Tibial artery (tissue), 4 donors: ENCODE measurements around the gene TMEM8B.

Experiments
- DNase-seq, 2 donors: peaks; one replicate each; pipeline ENCODE4 v3.0.0-alpha.2; 2019
- H3K27ac ChIP-seq, 2 donors: fragments of 200-600 bp; sonication (generic) in 1 of 2; 1 replicate in 1 of 2; 2 replicates in 1 of 2; pipeline ENCODE4 v1.5.1; 2018 to 2019; ENCODE audit warnings: mild to moderate bottlenecking in 1 of 2
- H3K27me3 ChIP-seq, 2 donors: fragments of 200-600 bp; sonication (generic) in 1 of 2; one replicate each; pipeline versions ENCODE4 v1.5.1 to v1.6.0; 2016 to 2019
- H3K36me3 ChIP-seq, 3 donors: fragments of 200-600 bp; sonication (generic) in 2 of 3; one replicate each; pipeline ENCODE4 v1.5.1; 2016 to 2019; ENCODE audit warnings: mild to moderate bottlenecking in 2 of 3
- H3K4me1 ChIP-seq, 4 donors: fragments of 200-600 bp; sonication (generic) in 2 of 4; 1 replicate in 3 of 4; 2 replicates in 1 of 4; pipeline ENCODE4 v1.5.1; 2016 to 2019
- H3K4me3 ChIP-seq, 2 donors: fragments of 200-600 bp; sonication (generic) in 1 of 2; 1 replicate in 1 of 2; 2 replicates in 1 of 2; pipeline ENCODE4 v1.5.1; 2018 to 2019; ENCODE audit warnings: mild to moderate bottlenecking in 2 of 2
- H3K9me3 ChIP-seq, 3 donors: fragments of 200-600 bp; sonication (generic) in 1 of 3; one replicate each; pipeline ENCODE4 v1.5.1; 2016 to 2019
- CTCF ChIP-seq, 2 experiments: fragments of 200-600 bp in 1 of 2; fragments of 450-650 bp in 1 of 2; IDR thresholded peaks; one replicate each; pipeline ENCODE4 v1.5.1; 2017 to 2019; ENCODE audit warnings: antibody characterized with exemption in 2 of 2, mild to moderate bottlenecking in 1 of 2, moderate library complexity in 1 of 2
- intact Hi-C: fragments of 100-400 bp; cut with DNase I; formaldehyde crosslinking; loops from one replicate; pipeline ENCODE4 v1.15.0; 2023; ENCODE audit warnings: low total_unique reads

Gene TMEM8B

GRCh38 chr9:35869621-35870216, 40.7 kb downstream of the TMEM8B start:
- H3K36me3 ChIP-seq, result no peaks in the 10 kb centered on the region
- DNase-seq, result no peak
- H3K4me1 ChIP-seq, result peaks cover 0 to 2% (median 0%) of the 10 kb centered on the region in 4 donors
- H3K4me3 ChIP-seq, result no peak overlapping the region
- intact Hi-C loops, result loop anchor here (10.0 kb wide), 1 partner anchor 235 kb away; no protein-coding TSS in a partner anchor
- no peak for TF ChIP-seq CTCF (IDR thresholded peaks at IDR 0.05)
- no peak overlapping the region for H3K27ac ChIP-seq
- no peaks in the 10 kb centered on the region for H3K9me3 ChIP-seq
- H3K27me3 ChIP-seq, result peaks cover 0 to 30% of the 10 kb centered on the region in 2 donors

- intact Hi-C loops, result no loop called here
- H3K36me3 ChIP-seq, result no peaks in the 10 kb centered on the region
- no peak within 1 kb of the TSS for H3K27ac ChIP-seq
- H3K9me3 ChIP-seq, result peaks cover 0 to 3% (median 0%) of the 10 kb centered on the region in 3 donors
- no peak for DNase-seq
- H3K4me1 ChIP-seq, result peaks cover 0 to 2% (median 0%) of the 10 kb centered on the region in 4 donors
- TF ChIP-seq CTCF (IDR thresholded peaks at IDR 0.05), result no peak
- H3K27me3 ChIP-seq, result peaks cover 0 to 28% of the 10 kb centered on the region in 2 donors
- H3K4me3 ChIP-seq, result no peak within 1 kb of the TSS
Observed at GRCh38 chr9:35870351-35870923, 41.4 kb downstream of the TMEM8B start, which contains the start of gene OR13J1. OR13J1 (minus strand) TSS chr9:35870401; CDS start chr9:35870401, 0 bp downstream.

- Histone ChIP-seq H3K4me3 (no peak overlapping the region), H3K9me3 (peaks cover 0 to 6% (median 0%) of the 10 kb centered on the region in 3 donors), H3K36me3 (no peaks in the 10 kb centered on the region), H3K27ac (no peak overlapping the region), H3K4me1 (peaks cover 0 to 2% (median 0%) of the 10 kb centered on the region in 4 donors), H3K27me3 (peaks cover 0 to 28% of the 10 kb centered on the region in 2 donors)
- intact Hi-C loops, result no loop called here
- no peak for DNase-seq
- TF ChIP-seq CTCF (IDR thresholded peaks at IDR 0.05), result no peak
Observed at GRCh38 chr9:35871545-35871944, 42.5 kb downstream of the TMEM8B start.

GRCh38 chr9:35872505-35872904, 43.5 kb downstream of the TMEM8B start:
- intact Hi-C loops, result no loop called here
- DNase-seq, result no peak
- H3K4me1 ChIP-seq, result peaks cover 0 to 2% (median 0%) of the 10 kb centered on the region in 4 donors
- peaks cover 0 to 24% of the 10 kb centered on the region in 2 donors for H3K27me3 ChIP-seq
- TF ChIP-seq CTCF (IDR thresholded peaks at IDR 0.05), result no peak
- no peak overlapping the region for H3K4me3 ChIP-seq
- peaks cover 0 to 6% (median 0%) of the 10 kb centered on the region in 3 donors for H3K9me3 ChIP-seq
- no peaks in the 10 kb centered on the region for H3K36me3 ChIP-seq
- no peak overlapping the region for H3K27ac ChIP-seq

GRCh38 chr9:35882263-35882848, 53.3 kb downstream of the TMEM8B start:
- intact Hi-C loops, result loop anchor here (2.0 to 5.0 kb wide), 2 partner anchors 56 to 90 kb away; partner anchors contain the start of gene NPR2
- Histone ChIP-seq H3K9me3 (no peaks in the 10 kb centered on the region), H3K27ac (no peak overlapping the region), H3K4me3 (no peak overlapping the region), H3K27me3 (no peaks in the 10 kb centered on the region), H3K36me3 (no peaks in the 10 kb centered on the region), H3K4me1 (no peaks in the 10 kb centered on the region)
- TF ChIP-seq CTCF (IDR thresholded peaks at IDR 0.05), result peak; percentile 90 to 92
- DNase-seq, result peak; percentile 87 to 89
